Ishikawa (cell line): Measurements from ENCODE around the gene ABHD16A.

Experiments used
- CEBPB ChIP-seq: IDR thresholded peaks from 2 replicates; pipeline ENCODE4 v1.6.1; 2012
- CREB1 ChIP-seq: IDR thresholded peaks from 2 replicates; pipeline ENCODE4 v1.6.1; 2012; ENCODE audit warnings: low read depth
- EGR1 ChIP-seq: IDR thresholded peaks from 2 replicates; pipeline ENCODE4 v1.6.1; 2012
- EP300 ChIP-seq: IDR thresholded peaks from 2 replicates; pipeline ENCODE4 v1.6.1; 2012; ENCODE audit warnings: borderline replicate concordance
- FOXM1 ChIP-seq: IDR thresholded peaks from 2 replicates; pipeline ENCODE4 v1.6.1; 2012; ENCODE audit warnings: low read depth, borderline replicate concordance
- MAX ChIP-seq: IDR thresholded peaks from 2 replicates; pipeline ENCODE4 v1.6.1; 2012
- NFIC ChIP-seq: IDR thresholded peaks from 2 replicates; pipeline ENCODE4 v1.6.1; 2012
- RAD21 ChIP-seq: IDR thresholded peaks from 2 replicates; pipeline ENCODE4 v1.6.1; 2012; ENCODE audit warnings: low read depth
- REST ChIP-seq: IDR thresholded peaks from 2 replicates; pipeline ENCODE4 v1.6.1; 2012; ENCODE audit warnings: low read depth, mild to moderate bottlenecking
- TAF1 ChIP-seq: IDR thresholded peaks from 2 replicates; pipeline ENCODE4 v1.6.1; 2012; ENCODE audit warnings: low read depth, mild to moderate bottlenecking
- TCF12 ChIP-seq: IDR thresholded peaks from 2 replicates; pipeline ENCODE4 v1.6.1; 2012; ENCODE audit warnings: low read depth
- TEAD4 ChIP-seq: IDR thresholded peaks from 2 replicates; pipeline ENCODE4 v1.6.1; 2012
- USF1 ChIP-seq: IDR thresholded peaks from 2 replicates; pipeline ENCODE4 v1.6.1; 2012
- YY1 ChIP-seq: IDR thresholded peaks from 2 replicates; pipeline ENCODE4 v1.6.1; 2012; ENCODE audit warnings: low read depth
- ZBTB7A ChIP-seq: IDR thresholded peaks from 2 replicates; pipeline ENCODE4 v1.6.1; 2012; ENCODE audit warnings: low read depth

ABHD16A gene

GRCh38 chr6:31739639-31740396 lies 36.7 kb upstream of the ABHD16A start, which contains the start of gene MSH5:
Gene MSH5 (plus strand): TSS chr6:31740005. CDS start chr6:31740467, 462 bp downstream.
- 0 out of 2 replicates have a peak, but pooled peaks have one; percentile 18 for TF ChIP-seq EGR1
- no peak for TF ChIP-seq REST
- TF ChIP-seq MAX = peak; percentile 99
- no peak; the same call in 1 of the 2 replicates for TF ChIP-seq EP300
- TF ChIP-seq USF1 = peak; percentile 47
- no peak for TF ChIP-seq CREB1
- peak; percentile 80 for TF ChIP-seq ZBTB7A
- no peak for TF ChIP-seq CEBPB
- peak; percentile 87 for TF ChIP-seq TCF12
- peak; percentile 87 for TF ChIP-seq YY1
- TF ChIP-seq FOXM1 = peak; percentile 77
- TF ChIP-seq RAD21 = no peak
- peak; percentile 17; the same call in 1 of the 2 replicates for TF ChIP-seq TEAD4
- TF ChIP-seq TAF1 = peak; percentile 93
- peak; percentile 32 for TF ChIP-seq NFIC

GRCh38 chr6:31737991-31738979 lies 35.2 kb upstream of the ABHD16A start:
- TF ChIP-seq RAD21 = peak; percentile 50; the same call in 1 of the 2 replicates
- TF ChIP-seq YY1 = no peak

GRCh38 chr6:31737315-31737990 lies 34.3 kb upstream of the ABHD16A start:
- TF ChIP-seq TCF12 (no peak), YY1 (no peak), NFIC (no peak), RAD21 (no peak), ZBTB7A (no peak), MAX (no peak), EP300 (no peak), FOXM1 (no peak), CREB1 (no peak), TAF1 (no peak), USF1 (no peak), CEBPB (no peak), TEAD4 (no peak)

GRCh38 chr6:31736768-31737314 lies 33.7 kb upstream of the ABHD16A start:
- no peak for TF ChIP-seq EGR1
- TF ChIP-seq TAF1 = no peak
- no peak for TF ChIP-seq RAD21
- no peak for TF ChIP-seq TCF12
- no peak for TF ChIP-seq REST
- TF ChIP-seq CEBPB = no peak
- no peak for TF ChIP-seq EP300
- TF ChIP-seq NFIC = no peak
- no peak for TF ChIP-seq CREB1
- no peak for TF ChIP-seq FOXM1
- no peak for TF ChIP-seq TEAD4
- no peak for TF ChIP-seq YY1
- no peak for TF ChIP-seq USF1
- no peak for TF ChIP-seq ZBTB7A
- no peak for TF ChIP-seq MAX
